HEK293T (cell line): ENCODE data around the gene FRG2C.

ENCODE experiments used
- ELF4 ChIP-seq: fragments of 450-650 bp; IDR thresholded peaks from 2 replicates; pipeline ENCODE4 v1.6.1; 2017; ENCODE audit warnings: antibody characterized with exemption
- NFRKB ChIP-seq: fragments of 450-650 bp; IDR thresholded peaks from 2 replicates; pipeline ENCODE4 v1.6.1; 2016; ENCODE audit warnings: mild to moderate bottlenecking, moderate library complexity

GRCh38 chr3:75631541-75631940 is 32.6 kb upstream of the FRG2C start:
- TF ChIP-seq ELF4 (no peak), NFRKB (no peak)
